Measurements from ENCODE around the gene PPBP.
"Not testable (repeated sequence)": the region's sequence is repeated elsewhere in the genome, so short reads cannot be mapped to it uniquely, and the experiment has no call there.

DNA sequence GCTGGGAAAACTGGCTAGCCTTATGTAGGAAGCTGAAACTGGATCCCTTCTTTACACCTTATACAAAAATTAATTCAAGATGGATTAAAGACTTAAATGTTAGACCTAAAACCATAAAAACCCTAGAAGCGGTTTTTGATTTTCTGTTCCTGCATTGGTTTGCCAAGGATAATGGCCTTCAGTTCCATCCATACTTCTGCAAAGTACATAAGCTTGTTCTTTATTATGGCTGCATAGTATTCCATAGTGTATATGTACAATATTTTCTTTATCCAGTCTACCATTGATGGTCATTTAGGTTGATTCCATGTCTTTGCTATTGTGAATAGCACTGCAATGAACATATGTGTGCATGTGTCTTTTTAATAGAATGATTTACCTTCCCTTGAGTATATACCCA, 28.9 kb downstream of the PPBP start:
- not testable (repeated sequence) for TF ChIP-seq POLR2A (IDR thresholded peaks at IDR 0.05; ENCODE audit: low read depth); EP300 (IDR thresholded peaks at IDR 0.05); POLR2AphosphoS5 (IDR thresholded peaks at IDR 0.05)
- TF ChIP-seq, protein P1, sequence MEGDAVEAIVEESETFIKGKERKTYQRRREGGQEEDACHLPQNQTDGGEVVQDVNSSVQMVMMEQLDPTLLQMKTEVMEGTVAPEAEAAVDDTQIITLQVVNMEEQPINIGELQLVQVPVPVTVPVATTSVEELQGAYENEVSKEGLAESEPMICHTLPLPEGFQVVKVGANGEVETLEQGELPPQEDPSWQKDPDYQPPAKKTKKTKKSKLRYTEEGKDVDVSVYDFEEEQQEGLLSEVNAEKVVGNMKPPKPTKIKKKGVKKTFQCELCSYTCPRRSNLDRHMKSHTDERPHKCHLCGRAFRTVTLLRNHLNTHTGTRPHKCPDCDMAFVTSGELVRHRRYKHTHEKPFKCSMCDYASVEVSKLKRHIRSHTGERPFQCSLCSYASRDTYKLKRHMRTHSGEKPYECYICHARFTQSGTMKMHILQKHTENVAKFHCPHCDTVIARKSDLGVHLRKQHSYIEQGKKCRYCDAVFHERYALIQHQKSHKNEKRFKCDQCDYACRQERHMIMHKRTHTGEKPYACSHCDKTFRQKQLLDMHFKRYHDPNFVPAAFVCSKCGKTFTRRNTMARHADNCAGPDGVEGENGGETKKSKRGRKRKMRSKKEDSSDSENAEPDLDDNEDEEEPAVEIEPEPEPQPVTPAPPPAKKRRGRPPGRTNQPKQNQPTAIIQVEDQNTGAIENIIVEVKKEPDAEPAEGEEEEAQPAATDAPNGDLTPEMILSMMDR (IDR thresholded peaks at IDR 0.05): not testable (repeated sequence)
